Fibroblast of lung (primary cell): Measurements from ENCODE around the gene STARD4. TPM values are rescaled to one million over a fixed set of nuclear protein-coding genes. Genes with fewer than 3 reads are reported as not detected.
A peak's percentile ranks its signal among the peaks of the same experiment; 100 is the strongest.

Source experiments
- DNase-seq, 2 donors: peaks; one replicate each; pipeline versions ENCODE4 v3.0.0 to v3.0.0-alpha.2; 2010; ENCODE audit warnings: low read depth in 2 of 2
- H2AFZ ChIP-seq: 2 replicates; pipeline ENCODE4 v1.5.1; 2012; ENCODE audit warnings: low read length, control low read depth, inconsistent platforms
- H3K27ac ChIP-seq: 2 replicates; pipeline ENCODE4 v1.5.1; 2011; ENCODE audit warnings: low read length, control low read depth; ENCODE audit not compliant: insufficient read depth
- H3K27me3 ChIP-seq: 2 replicates; pipeline ENCODE4 v1.5.1; 2011; ENCODE audit warnings: mild to moderate bottlenecking, low read length; ENCODE audit not compliant: control insufficient read depth, insufficient read depth
- H3K36me3 ChIP-seq: 2 replicates; pipeline ENCODE4 v1.5.1; 2011; ENCODE audit warnings: low read length; ENCODE audit not compliant: control insufficient read depth, insufficient read depth
- H3K4me1 ChIP-seq: 2 replicates; pipeline ENCODE4 v1.5.1; 2011; ENCODE audit warnings: low read length; ENCODE audit not compliant: control insufficient read depth, insufficient read depth; ENCODE audit errors: extremely low read depth
- H3K4me2 ChIP-seq: 2 replicates; pipeline ENCODE4 v1.5.1; 2011; ENCODE audit warnings: low read length, control low read depth; ENCODE audit not compliant: insufficient read depth; ENCODE audit errors: extremely low read depth
- H3K4me3 ChIP-seq, 4 experiments: fragments of 200-600 bp in 1 of 4; sonication (generic) in 1 of 4; replicated peaks in 1 of 4; 2 replicates each; pipeline ENCODE4 v1.5.1; 2011 to 2016; ENCODE audit warnings: low read length in 4 of 4, low read depth in 3 of 4, mild to moderate bottlenecking in 3 of 4, control low read depth in 2 of 4, inconsistent platforms in 1 of 4, mixed read lengths in 1 of 4; ENCODE audit not compliant: insufficient read depth in 1 of 4; ENCODE audit errors: control extremely low read depth in 1 of 4
- H3K79me2 ChIP-seq: 2 replicates; pipeline ENCODE4 v1.5.1; 2012; ENCODE audit warnings: mild to moderate bottlenecking, low read length, inconsistent platforms; ENCODE audit not compliant: control insufficient read depth, insufficient read depth
- H3K9ac ChIP-seq: 2 replicates; pipeline ENCODE4 v1.5.1; 2011; ENCODE audit warnings: mild to moderate bottlenecking, low read length, control low read depth; ENCODE audit not compliant: insufficient read depth
- H3K9me3 ChIP-seq: 2 replicates; pipeline ENCODE4 v1.5.1; 2012; ENCODE audit warnings: low read depth, low read length; ENCODE audit not compliant: control insufficient read depth, insufficient read depth
- H4K20me1 ChIP-seq: 2 replicates; pipeline ENCODE4 v1.5.1; 2011; ENCODE audit warnings: low read length; ENCODE audit not compliant: control insufficient read depth, insufficient read depth; ENCODE audit errors: extremely low read depth
- EZH2 ChIP-seq: IDR thresholded peaks from 2 replicates; pipeline ENCODE4 v1.5.1; 2012; ENCODE audit warnings: low read length, control low read depth, mild to moderate bottlenecking; ENCODE audit errors: missing control alignments
- polyA plus RNA-seq, 2 donors: library from polyadenylated mRNA; depleted of rRNA in 1 of 2; stranded (reverse) in 1 of 2; unstranded in 1 of 2; fragments of >200 nt; gene quantifications; 2 replicates each; pipeline ENCODE4 v1.2.1, GENCODE V29; 2011 to 2012; ENCODE audit warnings: missing spikeins in 1 of 2
- total RNA-seq: library from RNA; depleted of rRNA; stranded (reverse); fragments of >200 nt; gene quantifications from 2 replicates; pipeline ENCODE4 v1.2.1, GENCODE V29; 2014
- TF ChIP-seq, protein P1 (sequence below), 2 donors: IDR thresholded peaks in 1 of 2; conservative IDR thresholded peaks in 1 of 2; 1 replicate in 1 of 2; 2 replicates in 1 of 2; pipeline ENCODE4 v1.5.1; 2011 to 2012; ENCODE audit warnings: low read length in 2 of 2, control low read depth in 1 of 2, inconsistent platforms in 1 of 2, low read depth in 1 of 2, mild to moderate bottlenecking in 1 of 2

The STARD4 gene
- total and polyA plus RNA-seq, 2 donors (not counting 1 experiment from before 2014, with no cell fraction given): 74.6 to 154 TPM

- peaks cover 70% of the 10 kb centered on the region for H3K79me2 ChIP-seq
- H3K4me1 ChIP-seq: peaks cover 4% of the 10 kb centered on the region
- peak overlapping the region; percentile 60 for H3K4me2 ChIP-seq
- H3K4me3 ChIP-seq: peak overlapping the region in 3 of 4 experiments; percentile 84 to 90 (median 87)
- H3K9ac ChIP-seq: no peak overlapping the region
- no peak overlapping the region for H3K27ac ChIP-seq
- no peak for DNase-seq
- no peaks in the 10 kb centered on the region for H3K27me3 ChIP-seq
- TF ChIP-seq EZH2: no peak
- TF ChIP-seq, protein P1, sequence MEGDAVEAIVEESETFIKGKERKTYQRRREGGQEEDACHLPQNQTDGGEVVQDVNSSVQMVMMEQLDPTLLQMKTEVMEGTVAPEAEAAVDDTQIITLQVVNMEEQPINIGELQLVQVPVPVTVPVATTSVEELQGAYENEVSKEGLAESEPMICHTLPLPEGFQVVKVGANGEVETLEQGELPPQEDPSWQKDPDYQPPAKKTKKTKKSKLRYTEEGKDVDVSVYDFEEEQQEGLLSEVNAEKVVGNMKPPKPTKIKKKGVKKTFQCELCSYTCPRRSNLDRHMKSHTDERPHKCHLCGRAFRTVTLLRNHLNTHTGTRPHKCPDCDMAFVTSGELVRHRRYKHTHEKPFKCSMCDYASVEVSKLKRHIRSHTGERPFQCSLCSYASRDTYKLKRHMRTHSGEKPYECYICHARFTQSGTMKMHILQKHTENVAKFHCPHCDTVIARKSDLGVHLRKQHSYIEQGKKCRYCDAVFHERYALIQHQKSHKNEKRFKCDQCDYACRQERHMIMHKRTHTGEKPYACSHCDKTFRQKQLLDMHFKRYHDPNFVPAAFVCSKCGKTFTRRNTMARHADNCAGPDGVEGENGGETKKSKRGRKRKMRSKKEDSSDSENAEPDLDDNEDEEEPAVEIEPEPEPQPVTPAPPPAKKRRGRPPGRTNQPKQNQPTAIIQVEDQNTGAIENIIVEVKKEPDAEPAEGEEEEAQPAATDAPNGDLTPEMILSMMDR (conservative IDR thresholded peaks at IDR 0.05 in 1 of 2, IDR thresholded peaks at IDR 0.05 in 1 of 2; ENCODE audit: low read depth in 1 of 2, low read length in 2 of 2): no peak
- no peaks in the 10 kb centered on the region for H3K9me3 ChIP-seq
- H3K36me3 ChIP-seq: peaks cover 2% of the 10 kb centered on the region
- H2AFZ ChIP-seq: no peak overlapping the region
- H4K20me1 ChIP-seq: peaks cover 3% of the 10 kb centered on the region
Measured at GRCh38 chr5:111509119-111509518, 3.2 kb downstream of the STARD4 start.

DNA sequence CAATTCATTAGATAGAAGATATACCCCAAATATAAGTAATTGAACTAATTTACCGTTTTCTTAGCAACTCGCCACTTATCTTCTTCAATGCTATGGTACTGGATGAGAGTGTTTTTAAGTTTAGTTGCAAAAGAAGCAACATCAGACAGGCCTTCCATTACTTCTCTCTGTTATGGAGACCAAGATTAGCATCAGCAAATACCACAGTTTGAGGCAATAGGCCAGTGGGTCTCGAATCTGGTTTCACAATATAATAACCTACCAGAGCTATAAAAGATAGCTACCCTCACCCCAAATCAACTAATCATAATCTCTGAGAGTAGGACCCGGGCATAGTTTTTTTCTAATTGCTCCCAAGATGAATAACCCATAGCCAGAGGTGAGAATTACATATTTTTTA lies 5.1 kb downstream of the STARD4 start:
- Histone ChIP-seq H3K27ac (no peak overlapping the region), H3K4me2 (no peak overlapping the region), H3K36me3 (peaks cover 2% of the 10 kb centered on the region), H3K4me3 (no peak overlapping the region), H3K9me3 (no peaks in the 10 kb centered on the region), H2AFZ (no peak overlapping the region), H3K4me1 (no peaks in the 10 kb centered on the region), H3K79me2 (peaks cover 73% of the 10 kb centered on the region), H3K9ac (no peak overlapping the region), H4K20me1 (peaks cover 3% of the 10 kb centered on the region), H3K27me3 (no peaks in the 10 kb centered on the region)
- TF ChIP-seq EZH2: no peak
- TF ChIP-seq, protein P1 (conservative IDR thresholded peaks at IDR 0.05 in 1 of 2, IDR thresholded peaks at IDR 0.05 in 1 of 2; ENCODE audit: low read depth in 1 of 2, low read length in 2 of 2): no peak
- no peak for DNase-seq

DNA sequence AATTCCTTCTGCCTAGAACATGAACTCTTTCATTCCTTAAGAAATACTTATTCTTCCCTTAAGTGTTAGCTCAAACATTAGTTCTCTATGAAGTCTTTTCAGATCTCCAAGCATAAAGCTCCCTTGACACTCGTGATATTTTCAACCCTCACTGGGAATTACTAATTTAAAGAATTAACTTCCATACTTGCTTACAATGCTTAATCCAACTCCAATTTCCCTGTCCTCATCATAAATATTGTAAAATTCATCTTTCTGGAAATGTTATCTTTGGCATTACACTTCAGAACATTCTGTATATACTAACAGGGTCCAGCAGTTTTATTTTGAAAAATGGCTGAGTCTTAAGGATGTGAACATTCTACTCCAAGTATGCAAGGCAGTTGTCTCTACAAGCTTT lies 7.2 kb downstream of the STARD4 start:
- Histone ChIP-seq H3K79me2 (peaks cover 57% of the 10 kb centered on the region), H3K9me3 (no peaks in the 10 kb centered on the region), H2AFZ (no peak overlapping the region), H3K36me3 (peaks cover 4% of the 10 kb centered on the region), H3K4me1 (no peaks in the 10 kb centered on the region), H3K27ac (no peak overlapping the region), H3K4me2 (no peak overlapping the region), H4K20me1 (no peaks in the 10 kb centered on the region), H3K4me3 (no peak overlapping the region), H3K9ac (no peak overlapping the region), H3K27me3 (no peaks in the 10 kb centered on the region)
- TF ChIP-seq EZH2: no peak
- TF ChIP-seq, protein P1 (conservative IDR thresholded peaks at IDR 0.05 in 1 of 2, IDR thresholded peaks at IDR 0.05 in 1 of 2; ENCODE audit: low read depth in 1 of 2, low read length in 2 of 2): no peak
- peak in 1 of 2 donors; percentile 47 for DNase-seq
